Upper lobe of left lung (tissue), 4 donors: Measurements from ENCODE around the gene TRAPPC3.

Source experiments
- CTCF ChIP-seq, 6 experiments: fragments of 450-650 bp in 4 of 6; fragments of 200-600 bp in 2 of 6; sonication (generic) in 2 of 6; IDR thresholded peaks; one replicate each; pipeline ENCODE4 v1.5.1; 2016 to 2019; ENCODE audit warnings: antibody characterized with exemption in 6 of 6
- EP300 ChIP-seq, 4 donors: sonication (generic); formaldehyde crosslinking; IDR thresholded peaks; one replicate each; pipeline ENCODE4 v1.5.1; 2017; ENCODE audit warnings: antibody characterized with exemption in 4 of 4, control low read depth in 2 of 4

DNA sequence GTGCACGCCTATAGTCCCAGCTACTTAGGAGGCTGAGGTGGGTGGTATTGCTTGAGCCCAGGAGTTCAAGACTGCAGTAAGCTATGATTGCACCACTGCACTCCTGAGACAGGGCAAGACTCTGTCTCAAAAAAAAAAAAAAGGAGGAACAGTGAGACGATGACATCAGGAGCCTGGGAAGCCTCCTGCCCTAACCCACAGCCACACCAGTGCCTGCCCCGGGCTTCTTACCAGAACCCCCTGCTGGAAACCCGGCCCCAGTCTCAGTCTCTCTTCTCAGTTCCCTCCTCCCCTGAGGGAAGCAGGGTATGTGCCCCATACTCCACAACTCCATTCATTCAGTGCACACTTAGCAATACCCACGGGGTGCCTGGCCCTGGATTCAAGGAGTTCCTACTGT is 33.4 kb downstream of the TRAPPC3 start:
- TF ChIP-seq CTCF (IDR thresholded peaks at IDR 0.05), result no peak
- TF ChIP-seq EP300 (IDR thresholded peaks at IDR 0.05), result no peak
